Fibroblast of skin of abdomen (primary cell): Measurements from ENCODE around the gene ENPP7.

ENCODE experiments used
- DNase-seq: peaks from one replicate; pipeline ENCODE4 v3.0.0-alpha.2; 2013

Gene ENPP7

DNA sequence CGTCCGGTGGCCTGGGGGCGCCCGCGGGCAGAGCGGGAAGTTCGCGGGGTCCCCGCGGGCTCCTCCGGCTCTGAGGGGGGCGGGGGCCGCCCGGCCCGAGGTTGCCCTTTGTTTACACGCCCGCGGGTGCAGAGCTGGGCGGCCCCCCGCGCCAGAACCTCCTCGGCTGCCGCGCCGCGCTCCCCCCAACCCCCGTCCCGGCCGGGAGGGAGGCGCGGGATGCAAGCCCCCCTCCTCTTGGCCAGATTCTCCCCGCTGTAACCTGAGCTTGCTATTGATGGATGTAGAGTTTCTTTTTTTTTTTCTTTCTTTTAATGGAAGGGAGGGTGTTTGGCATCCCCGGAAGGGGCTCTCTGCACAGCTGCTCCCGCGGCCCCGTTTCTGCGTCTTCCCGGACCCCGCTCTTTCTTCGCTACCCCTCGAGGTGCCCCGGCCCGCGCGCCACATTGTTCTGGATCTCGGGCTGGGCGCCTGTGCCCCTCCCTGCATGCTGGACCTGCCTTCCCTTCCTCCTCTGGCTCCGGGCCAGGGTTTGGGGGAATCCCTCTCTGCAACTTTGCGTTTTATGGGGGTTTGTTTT lies 47.9 kb downstream of the ENPP7 start:
- DNase-seq = no peak

DNA sequence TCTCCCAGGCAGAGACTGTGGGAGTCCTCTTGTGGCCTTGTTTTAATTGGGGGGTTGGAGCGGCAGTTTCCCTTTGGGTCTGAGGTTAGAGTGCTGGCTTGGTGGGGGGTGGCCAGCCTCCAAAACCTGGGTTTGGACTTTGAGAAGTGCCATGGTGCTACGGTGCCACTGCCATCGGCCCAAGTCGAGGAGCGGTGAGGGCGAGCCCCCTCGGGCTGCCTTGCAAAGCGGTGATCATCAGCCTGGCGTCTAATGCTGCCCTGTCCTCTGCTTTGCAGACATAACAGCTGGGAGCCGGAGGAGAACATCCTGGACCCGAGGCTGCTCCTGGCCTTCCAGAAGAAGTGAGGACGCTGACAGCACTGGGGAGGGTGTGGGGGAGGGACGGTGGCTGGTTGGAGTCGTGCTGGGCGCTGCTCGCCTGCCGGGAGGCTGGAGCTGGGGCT lies 48.4 kb downstream of the ENPP7 start:
- DNase-seq = no peak

DNA sequence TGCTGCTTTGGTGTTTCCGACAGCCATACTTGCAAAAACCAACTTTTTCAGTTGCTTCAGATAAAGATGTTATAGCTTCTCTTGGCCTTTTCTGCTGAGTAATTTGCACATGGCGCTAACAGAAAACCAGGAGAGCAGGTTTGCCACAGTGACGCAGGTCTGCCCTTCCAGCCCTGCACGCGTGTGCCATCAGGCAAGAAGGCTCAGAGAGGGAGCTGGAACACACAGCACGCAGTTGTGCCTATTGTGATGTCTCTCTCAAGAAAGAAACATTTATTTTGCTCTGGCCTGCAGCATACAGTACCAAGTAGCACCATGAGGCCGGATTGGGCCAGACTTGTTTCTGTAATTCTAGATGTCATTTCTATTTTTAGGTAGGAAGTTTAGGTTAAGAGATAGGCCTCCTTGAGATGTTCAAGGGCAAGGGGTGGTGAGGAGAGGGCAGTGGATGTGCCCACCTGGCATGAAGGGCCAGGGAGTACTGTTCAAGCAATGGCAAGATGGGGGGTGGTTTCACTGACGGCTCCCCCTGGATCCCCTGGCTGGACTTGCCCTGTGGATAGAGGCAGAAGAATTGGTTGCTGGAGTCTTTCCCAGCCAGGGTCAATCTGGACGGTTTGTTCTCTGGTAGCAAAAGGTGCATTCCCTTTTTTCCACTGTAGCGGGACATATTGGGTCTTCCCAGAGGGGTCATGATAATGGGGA lies 49.1 kb downstream of the ENPP7 start:
- DNase-seq = no peak

DNA sequence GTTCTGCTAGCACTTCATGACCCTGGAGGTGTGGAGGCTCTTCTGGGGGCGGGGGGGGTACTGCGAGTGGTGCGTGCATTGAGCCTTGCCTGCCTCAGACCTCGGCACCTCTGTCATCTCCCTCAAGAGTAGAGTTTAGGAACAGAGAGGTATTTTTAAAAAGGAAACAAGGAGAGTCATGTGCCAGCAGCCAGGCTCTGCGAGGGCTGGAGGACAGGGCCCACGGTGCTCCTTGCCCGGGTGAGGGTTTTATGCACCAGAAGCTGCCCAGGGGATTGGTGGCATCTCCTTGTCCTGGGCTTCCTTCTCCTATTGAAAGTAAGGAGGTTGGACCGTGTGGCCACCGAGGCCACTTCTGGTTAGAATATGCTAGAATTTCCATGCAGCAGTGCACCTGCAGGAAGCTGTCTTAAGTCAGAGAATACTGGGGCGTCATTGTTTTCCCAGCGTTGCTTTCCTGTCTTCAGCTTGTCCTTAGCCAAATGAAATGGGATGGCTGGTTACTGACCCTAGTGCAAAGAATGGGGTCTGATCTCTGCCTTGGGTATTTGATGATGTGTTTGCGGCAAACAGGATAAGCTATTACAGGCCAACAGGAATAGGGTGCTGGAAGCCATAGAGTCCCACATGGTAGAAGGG lies 50.4 kb downstream of the ENPP7 start:
- DNase-seq = no peak

DNA sequence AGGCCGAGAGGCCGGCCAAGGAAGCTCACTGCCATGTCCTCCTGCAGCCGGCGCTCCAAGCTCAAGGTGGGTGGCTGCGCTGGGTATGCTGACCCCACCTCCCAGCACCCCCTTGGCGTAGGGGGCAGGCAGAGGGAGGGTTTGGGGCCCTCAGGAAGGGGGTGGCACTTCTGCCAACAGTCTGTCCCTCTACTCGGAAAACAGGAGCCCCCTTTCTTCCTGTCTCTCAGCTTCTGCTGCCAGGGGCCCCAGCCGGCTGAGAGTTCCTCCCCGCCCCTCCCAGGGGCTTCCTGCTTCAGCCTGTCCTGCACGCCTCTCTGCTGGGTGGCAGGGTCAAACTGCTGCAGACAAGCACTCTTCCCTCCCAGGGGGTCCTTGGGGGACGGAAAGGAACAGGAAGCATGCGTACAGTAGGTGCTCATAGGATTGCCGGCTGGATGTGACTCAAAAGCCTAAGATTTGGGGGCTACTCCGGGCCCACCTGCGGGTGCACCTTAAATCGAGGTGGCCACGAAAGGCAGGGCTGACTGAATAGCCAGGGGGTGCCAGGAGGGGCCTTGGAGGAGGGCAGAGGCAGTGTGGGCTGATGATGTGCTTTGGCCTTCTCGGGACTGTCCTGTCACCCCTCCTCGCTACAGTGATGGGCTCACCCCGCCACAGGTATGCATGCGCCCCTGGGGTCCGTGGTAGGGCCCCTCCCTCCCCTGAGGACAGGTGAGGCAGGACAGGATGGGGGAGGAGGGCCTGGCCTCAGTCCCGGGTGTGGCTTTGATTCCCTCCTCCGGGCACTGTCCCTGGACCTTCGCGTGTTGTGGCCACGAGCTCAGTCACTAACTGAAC lies 51.2 kb downstream of the ENPP7 start:
- no peak for DNase-seq

DNA sequence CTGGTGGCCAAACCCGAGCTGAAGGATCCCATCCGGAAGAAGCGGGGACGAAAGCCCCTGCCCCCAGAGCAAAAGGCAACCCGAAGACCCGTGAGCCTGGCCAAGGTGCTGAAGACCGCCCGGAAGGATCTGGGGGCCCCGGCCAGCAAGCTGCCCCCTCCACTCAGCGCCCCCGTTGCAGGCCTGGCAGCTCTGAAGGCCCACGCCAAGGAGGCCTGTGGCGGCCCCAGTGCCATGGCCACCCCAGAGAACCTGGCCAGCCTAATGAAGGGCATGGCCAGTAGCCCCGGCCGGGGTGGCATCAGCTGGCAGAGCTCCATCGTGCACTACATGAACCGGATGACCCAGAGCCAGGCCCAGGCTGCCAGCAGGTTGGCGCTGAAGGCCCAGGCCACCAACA lies 53.1 kb downstream of the ENPP7 start:
- no peak for DNase-seq

DNA sequence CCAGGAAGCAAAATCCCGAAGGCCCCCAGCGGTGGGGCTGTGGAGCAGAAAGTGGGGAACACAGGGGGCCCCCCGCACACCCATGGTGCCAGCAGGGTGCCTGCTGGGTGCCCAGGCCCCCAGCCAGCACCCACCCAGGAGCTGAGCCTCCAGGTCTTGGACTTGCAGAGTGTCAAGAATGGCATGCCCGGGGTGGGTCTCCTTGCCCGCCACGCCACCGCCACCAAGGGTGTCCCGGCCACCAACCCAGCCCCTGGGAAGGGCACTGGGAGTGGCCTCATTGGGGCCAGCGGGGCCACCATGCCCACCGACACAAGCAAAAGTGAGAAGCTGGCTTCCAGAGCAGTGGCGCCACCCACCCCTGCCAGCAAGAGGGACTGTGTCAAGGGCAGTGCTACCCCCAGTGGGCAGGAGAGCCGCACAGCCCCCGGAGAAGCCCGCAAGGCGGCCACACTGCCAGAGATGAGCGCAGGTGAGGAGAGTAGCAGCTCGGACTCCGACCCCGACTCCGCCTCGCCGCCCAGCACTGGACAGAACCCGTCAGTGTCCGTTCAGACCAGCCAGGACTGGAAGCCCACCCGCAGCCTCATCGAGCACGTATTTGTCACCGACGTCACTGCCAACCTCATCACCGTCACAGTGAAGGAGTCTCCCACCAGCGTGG lies 53.7 kb downstream of the ENPP7 start:
- no peak for DNase-seq

DNA sequence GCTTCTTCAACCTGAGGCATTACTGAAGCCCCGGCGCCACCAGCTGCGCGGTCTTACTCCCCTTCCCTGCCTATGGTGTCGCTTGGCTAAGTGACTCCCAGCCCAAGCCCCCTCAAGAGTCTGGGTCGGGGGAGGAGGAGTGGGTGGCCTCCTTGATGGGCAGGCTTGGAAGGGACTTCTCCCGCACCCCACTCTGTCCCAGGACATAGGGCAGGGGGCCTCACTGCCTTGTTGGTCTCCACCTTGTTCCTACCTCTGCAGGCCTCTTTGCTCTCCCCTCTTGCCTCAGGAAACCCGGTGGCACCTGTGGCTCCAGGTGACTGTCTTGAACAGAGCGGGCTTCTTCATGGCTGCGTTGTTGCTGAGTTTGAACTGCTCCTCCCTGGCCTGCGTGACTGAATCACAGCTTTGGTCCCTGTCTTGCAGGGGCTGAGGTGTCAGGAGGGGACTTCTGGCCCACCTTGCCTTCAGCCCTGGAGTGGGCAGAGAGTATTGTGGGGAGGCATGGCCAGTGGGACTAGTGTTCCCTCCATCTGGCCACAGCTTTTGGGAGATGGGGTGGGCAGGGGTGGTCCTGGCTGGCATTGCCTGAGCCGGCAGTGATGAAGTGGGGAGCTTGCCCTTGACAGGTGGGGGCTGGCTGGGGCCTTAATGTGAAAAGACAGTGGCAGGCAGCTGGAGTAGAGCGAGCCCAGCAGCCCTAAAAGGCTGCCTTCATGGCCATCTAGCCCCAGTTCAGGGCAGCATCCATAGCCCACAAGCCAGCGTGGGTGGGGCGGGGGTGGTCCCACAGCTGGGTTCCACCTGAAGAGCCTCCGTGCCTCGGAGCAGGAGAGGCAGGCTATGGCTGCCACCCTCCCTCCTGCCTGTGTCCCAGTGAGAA lies 54.5 kb downstream of the ENPP7 start:
- DNase-seq = no peak

DNA sequence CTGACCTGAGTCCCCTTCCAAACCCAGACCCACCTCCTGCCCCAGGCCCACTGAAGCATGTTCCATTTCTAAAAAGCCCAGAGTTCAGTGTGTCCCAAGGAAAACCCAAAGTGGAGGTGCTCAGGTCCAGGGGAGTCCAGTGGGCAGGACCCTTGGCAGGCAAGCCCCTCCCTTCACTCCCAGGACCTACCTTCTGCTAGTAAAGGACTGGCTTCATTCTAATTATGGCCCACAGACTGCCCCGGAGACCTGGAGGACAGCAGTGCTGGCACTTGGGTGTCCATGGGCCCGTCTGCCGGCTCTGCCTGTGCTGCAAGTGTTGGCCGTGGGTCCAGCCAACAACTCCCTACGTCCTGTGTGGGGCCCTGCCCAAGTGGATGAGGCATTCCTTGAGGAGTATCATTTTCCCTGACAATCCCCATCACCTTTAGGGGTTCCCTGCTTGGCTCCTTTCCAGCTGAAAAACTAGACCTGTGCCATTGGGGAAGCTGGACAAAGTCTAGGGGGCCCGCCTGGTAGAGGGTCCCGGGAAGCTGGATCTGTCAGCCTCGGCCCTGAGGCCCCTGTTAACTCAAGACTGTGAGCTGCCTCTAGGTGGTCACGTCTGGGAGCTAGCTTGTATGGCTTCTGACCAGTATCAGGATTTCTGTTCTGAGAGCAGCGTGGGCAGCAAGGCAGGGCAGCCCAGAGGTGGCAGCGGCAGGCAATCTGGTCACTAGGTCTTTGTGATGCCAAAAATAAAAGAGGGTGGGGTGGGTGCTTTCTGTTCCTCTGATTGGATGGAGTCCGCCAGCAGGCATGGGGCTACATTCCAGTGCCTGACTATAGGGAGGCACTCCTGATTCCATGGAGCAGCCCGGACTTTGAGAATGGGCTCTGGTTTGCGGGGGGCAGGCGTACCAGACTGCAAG lies 55.4 kb downstream of the ENPP7 start:
- DNase-seq = no peak

DNA sequence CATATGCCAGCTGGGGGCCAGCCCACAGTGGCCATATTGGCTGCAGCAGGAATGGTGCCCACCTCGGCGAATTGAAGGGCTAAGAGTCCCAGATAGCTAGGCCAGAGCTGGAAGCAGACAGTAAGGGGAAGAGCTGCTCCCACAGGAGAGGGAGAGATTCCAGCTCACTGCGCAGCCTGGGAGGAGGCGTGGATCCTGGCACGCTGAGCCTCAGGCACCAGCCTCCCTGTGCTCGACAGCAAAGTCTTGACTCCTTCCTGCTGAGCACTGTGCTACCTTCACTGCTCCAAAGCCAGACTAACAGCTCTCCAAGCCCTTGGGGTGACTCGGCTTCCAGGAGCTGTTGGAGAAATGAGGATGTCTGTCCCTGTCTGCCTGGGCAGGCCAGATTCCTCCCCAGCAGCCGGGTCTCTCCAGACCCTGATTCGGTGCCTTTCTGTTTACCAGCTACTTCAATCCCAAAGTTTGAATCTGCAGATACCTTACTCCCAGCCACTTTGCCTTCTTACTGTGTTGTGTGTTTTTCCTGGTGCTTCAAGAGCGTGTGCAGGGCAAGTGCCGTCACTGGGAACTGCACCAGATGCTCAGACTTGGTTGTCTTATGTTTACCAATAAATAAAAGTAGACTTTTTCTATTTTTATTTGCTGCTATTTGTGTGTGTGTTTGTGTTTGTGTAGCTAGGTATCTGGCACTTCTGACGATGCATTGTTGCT lies 56.3 kb downstream of the ENPP7 start:
- DNase-seq = no peak

DNA sequence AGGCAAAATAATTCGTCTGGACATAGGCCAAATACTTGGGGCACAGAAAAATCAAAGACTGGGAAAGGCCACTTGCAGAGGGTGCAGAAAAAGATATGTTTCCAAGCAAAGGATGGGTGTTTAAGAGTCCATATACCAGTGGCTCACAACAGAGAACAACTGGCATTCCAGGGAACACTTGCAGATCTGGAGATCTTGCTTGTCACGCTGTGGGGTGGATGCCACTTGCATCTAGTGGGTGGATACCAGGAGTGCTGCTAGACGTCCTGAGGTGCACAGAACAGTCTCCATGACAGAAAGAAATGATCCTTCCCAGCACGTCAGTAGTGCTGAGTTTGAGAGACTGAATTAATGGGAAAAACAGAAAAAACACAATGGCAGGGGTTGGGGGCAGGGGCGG lies 57.7 kb downstream of the ENPP7 start:
- no peak for DNase-seq

DNA sequence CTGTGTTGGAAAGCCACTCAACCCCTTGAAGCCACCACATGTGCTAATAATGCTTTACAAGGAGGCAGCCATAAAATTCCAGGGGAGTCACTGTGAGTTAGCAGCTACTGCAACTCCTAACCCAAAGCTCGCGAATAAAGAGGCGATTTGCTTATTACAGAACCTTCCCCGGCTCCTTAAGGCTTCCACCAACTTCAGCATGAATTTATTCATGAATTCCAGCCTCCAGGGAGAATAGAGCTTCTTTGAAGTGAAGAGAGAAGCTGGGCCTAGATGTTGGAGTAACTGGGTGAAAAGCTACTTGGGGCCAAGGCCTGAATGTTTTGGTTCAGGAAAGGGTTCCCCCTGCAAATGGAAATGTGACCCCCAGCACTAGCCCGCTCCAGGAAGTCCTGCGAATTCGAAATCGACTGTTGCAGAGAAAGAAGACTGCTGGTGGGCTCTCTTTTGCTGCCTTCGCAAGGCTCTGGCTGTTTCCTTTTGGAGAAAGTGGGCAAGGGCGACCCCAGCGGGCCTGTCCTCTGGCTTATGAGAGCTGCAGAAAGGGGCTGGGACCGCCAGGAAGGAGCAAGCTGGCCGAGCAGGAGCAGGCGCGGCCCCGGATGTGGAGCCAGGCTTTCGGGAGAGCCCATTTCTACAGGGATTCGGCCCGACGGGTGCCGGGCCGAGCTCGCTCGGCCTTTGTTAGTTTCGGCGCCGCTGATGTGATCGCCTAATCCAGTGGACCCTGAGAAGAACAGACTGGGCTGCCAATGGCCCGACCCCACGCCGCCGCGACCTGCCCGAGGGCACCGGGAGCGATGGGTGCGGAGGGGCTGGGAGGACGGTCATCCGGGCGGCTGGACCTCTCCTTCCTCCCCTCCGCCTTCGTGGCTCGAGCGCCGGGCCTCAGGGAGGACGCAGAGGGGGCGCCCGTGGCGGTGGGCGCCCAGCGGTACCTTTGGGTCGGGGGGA lies 58.5 kb downstream of the ENPP7 start:
- DNase-seq = no peak

DNA sequence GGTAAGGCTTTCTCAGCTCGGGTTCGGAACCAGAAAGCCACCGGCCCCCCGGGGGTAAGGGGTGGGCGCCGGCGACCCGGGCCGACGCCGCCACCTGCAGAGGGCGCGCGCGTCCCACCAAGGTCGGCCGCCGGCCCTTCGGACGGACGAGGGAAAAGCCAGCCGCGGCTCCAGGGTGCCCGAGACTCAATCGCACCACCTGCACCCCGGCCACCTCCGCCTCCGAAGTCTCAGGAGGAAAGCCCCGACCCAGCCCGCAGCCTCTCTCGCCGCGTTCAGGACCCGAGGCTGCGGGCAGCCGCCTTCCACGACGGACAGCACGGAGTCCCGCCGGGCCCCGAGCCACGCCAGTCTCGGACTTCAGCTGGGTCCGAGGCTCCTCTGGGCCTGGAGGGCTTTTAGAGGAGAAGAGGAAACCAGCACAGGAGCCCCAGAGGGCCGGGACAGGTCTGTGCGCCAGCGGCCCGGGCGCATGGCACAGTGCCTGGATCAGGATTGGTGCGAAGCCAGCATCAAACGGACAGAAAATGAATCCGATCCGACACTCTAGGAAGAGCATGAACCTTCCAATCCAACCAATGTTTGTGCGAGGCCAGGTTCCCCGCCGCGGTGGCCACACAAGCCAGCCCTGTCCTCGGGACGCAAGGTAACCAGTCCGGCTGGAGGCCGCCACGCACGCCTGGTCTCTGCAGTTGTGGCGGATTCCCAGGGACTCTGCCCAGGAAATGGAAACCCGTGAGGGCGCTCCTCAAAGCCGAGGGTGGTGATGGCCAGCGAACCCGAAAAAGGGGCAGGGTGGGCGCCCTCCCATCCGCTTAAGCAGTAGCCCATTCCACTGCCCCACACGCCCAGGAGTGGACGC lies 59.4 kb downstream of the ENPP7 start:
- no peak for DNase-seq

DNA sequence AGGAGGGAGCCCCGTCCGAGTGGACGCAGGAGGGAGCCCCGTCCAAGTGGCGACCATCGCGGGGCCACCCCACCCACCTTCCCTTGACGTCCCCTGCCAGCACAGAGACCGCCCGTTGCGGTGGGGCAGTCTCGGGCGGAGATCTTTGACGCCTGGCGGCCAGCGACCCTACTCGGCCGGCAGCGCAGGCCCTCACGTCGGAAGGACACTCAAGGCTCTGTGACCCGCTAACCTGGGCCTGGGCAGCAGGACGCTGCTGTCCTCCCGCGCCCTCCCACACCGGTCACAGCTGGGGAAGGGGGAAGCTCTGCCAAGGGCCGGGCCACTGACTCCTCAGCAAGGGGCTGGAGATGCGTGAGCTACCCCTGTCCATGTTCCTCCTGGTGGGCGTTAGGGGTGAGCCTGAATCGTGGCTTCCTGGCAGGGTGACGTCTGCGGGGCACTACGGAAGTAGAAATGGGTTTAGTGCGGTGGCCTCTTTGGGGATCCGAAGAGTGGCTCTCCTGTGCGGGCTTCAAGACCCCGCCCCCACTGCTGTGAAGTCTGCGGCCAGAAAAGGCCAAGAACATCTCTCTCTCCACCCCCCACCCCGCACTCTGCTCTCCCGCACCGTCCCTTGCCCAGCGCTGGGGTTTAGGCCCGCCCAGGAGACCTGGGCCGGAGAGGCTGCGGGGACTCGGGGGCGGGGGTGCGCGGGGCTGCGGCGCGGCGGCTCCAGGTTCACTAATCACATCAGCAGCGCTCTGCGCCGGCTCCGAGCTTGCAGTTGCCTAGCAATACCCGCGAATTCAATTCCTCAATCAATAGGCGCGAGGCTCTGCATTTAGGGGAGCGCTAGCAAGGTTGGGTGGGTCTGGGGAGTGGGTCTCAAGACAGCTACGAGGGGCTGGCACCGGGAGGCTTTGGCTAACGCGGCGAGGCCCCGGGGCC lies 60.3 kb downstream of the ENPP7 start:
- no peak for DNase-seq

DNA sequence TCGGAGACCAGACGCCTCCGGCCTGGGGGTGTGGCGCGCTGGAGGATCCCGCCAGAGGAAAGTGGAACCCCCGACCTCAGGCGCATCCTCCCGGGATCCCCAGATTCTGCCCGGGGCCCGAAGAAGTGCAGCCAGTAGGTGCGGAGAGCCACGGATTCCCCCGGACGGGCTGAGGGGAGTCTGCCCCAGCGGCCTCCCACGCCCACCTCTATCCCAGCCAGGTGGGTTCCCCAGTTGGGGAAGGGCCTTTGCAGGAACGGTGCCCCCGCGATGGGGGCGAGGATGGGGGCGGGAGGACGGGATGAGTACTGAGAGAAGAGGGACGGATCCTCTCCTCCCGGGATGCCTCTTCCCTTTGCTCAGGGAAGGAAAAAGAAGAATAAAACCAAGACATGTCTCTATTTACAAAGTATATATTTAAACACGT lies 61.0 kb downstream of the ENPP7 start:
- DNase-seq = no peak
